Central memory CD4-positive, alpha-beta T cell (primary cell): ENCODE measurements around the gene GALNT18.

Source experiments
- DNase-seq: peaks from one replicate; pipeline ENCODE4 v3.0.0; 2022
- total RNA-seq, 3 experiments: gene quantifications; one replicate each; lab custom pipeline; 2026; lab: John Stamatoyannopoulos, UW

Gene GALNT18
- 0 to 11.1 (median 0.44) reads per million in 3 experiments for total RNA-seq

DNA sequence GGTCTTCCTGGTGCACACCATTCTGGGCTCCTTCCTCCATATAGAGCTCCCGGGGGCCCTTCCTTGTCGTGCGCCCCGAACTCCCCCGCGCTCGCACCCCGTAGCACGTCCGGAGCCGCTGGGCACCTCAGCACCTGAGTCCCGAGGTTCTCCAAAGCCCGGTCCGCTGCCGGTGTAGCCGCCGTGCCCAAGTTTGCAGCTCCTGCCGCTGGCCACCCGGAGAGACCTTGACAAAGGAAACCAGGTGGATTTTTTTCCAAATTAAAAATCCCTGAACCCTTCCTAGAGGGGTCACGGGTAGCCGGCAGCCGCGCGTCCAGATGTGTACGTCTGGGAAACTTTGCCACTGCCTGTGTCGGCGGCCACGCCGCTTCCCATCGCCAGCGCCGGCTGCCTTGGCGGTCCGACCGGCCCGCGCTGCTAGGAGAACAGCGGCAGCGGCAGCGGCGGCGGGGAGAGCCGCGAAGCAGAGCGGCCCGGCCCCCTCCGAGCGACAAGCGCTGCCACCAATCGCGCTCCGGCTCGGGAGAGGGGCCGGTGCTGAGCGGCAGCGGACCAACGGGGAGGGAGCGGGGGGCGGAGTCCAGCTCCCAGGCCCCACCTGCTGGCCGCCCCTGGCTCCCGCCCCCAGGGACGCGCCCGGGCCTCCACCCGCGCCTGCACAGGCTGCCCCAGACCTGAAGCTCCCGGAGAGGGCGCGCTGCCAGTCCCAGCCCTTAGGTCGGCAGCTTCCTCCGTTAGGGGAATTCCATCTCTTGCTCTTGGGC, at the start of gene GALNT18:
Gene GALNT18, minus strand, starts transcription at position 433 of the 767 bp plus-strand sequence.
- peak; percentile 39 for DNase-seq

DNA sequence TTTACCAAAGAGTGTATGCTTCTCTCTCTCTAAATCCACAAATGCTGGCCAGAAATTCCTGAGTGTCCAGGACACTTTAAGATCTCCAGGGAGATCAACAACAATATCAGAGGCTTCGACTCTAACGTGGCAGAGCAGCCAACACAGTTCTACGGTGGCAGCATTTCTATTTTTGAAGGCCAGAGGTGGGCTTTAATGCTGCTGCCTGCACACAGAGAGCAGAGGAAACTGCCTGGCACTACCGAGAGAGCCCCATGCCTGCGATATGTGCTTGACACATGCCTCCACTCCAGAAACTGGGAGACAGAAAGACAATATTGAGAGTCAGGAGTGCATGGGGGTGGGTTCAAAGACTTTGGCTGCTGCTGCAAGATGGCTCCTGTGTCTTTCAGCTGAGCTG, 48.8 kb upstream of the GALNT18 start:
- no peak for DNase-seq

DNA sequence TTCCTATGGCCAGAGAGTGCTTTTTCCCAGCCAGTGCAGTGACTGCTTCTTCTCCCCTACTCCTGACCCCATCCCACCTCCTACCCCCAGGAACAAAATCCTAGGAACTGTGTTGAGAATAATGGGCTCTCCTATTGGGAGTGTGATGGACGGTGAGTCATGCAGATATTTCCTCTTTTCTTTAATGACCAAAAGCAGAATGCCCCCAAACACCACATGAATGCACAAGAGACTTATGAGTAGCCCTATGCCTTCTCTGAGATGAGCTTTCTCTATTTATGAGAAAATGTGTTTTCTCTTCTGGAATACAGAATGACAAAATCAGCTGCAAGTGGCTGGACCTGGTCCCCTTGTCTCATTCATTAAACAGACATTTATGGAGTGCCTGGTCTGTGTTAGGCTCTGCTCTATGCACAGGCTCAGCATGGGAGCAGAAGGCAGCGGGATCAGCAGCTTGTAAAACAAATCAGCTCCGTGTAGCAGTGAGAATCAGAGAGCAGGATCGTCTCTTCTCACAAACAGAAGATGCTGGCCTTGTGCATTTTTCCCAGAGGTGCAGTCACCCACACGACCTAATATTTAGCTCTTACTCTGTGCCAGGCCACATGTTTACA, 47.5 kb upstream of the GALNT18 start:
- no peak for DNase-seq

DNA sequence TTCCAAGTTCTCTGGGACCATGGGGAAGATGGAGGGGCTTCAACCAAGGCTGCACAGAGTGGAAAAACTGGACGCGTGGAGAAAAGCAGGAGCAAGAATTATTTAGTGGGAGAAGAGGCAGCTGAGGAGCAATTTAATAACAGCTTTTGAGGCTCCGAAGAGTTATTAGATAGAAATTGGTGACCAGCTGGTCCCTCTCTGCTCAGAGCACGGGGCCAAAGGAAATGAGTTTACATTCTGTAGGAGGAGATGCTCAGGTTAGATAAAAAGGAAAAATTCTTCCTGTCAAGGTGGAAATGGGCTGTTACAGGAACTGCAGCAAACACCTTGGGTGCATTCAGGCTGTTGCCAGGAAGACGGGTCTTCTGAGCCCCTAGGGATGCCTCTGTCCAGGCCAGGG, 47.0 kb upstream of the GALNT18 start:
- no peak for DNase-seq

DNA sequence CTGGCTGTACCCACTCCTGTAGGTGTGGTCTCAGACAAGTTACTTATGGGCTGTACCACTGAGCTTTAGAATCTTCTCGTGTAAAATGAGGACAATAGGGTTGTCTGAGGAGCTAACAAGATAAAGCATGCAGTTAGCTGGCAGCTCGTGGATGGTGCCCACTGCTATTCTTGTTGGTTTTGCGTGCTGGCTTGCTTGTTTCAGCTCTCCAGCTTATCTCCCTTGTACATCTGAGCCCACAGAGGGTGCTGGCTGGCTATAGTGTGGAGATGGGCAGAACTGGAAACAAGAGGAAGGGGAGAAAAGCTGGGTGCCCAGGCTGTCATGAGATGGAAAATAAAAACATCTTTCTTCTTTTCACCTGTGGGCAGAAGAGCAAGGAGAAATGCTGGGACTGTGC, 46.5 kb upstream of the GALNT18 start:
- no peak for DNase-seq

DNA sequence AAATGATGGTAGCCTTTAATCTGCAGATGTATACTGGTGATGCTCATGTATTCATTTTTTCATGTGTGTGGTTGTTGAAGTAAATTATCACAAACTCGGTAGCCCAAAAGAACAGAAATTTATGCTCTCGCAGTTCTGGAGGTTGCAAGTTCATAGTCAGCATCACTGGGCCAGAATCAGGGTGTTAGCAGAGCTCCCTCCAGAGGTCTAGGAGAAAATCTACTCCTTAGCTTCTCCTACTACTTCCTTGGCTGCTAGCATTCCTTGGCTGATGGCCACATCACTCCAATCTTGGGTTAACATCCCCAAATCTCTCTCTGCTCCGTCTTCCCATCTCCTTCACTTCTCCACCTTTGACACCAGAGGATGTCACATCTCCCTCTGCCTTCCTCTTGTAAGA, 45.3 kb upstream of the GALNT18 start:
- no peak for DNase-seq

DNA sequence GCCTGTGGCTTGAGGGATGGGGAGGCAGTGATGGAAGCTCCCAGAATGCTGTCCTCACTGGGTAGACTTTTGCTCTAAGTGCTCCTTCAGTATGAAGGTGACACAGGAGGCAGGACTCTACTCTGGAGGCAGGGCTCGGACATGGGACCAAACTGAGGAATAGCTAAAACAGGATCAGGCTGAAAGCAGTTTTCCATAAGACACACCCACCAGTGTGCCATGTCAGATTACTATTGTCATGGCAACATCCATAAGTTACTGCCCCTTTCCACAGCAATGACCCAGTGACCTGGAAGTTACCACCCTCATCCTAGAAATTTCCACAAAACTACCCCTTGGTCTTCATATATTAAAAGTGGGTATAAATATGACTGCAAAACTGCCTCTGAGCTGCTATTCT, 43.6 kb upstream of the GALNT18 start:
- DNase-seq, result no peak

DNA sequence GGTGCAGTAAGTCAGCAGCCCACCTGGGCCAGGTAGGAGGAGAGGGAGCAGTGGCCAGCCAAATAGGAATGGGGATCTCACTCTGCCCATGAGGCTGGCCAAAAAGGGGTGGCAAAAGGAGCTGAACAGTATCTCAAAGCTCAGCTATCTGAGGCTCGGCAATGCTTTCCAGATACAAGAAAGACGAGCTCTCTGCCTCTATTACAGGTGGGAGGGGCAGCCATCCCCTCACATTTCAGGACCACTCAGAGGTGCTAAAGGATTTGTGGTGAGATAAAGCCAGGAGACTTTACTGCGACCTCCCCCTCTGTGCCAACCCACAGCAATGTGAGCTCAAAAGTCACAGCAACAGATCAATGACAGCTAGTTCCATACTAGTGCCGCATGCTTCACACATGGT, 42.1 kb upstream of the GALNT18 start:
- DNase-seq, result no peak

DNA sequence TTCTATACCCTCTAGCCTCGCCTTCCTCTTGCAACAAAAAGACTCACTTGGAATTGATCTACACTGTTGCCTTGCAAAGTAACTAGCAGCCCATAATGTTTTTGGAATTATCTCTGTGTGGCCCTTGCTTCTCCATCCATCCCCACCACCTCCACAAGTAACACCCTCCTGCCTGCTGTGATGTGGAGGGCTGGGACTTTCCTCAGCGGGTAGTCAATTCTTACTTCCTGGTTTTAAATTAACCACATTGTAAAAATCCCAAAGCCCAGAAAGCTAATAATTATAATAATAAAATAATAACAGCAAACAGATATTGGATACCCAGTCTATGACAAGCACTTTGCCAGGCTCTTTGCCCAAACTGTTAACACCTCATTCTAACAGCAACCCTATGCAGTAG, 40.8 kb upstream of the GALNT18 start:
- no peak for DNase-seq

DNA sequence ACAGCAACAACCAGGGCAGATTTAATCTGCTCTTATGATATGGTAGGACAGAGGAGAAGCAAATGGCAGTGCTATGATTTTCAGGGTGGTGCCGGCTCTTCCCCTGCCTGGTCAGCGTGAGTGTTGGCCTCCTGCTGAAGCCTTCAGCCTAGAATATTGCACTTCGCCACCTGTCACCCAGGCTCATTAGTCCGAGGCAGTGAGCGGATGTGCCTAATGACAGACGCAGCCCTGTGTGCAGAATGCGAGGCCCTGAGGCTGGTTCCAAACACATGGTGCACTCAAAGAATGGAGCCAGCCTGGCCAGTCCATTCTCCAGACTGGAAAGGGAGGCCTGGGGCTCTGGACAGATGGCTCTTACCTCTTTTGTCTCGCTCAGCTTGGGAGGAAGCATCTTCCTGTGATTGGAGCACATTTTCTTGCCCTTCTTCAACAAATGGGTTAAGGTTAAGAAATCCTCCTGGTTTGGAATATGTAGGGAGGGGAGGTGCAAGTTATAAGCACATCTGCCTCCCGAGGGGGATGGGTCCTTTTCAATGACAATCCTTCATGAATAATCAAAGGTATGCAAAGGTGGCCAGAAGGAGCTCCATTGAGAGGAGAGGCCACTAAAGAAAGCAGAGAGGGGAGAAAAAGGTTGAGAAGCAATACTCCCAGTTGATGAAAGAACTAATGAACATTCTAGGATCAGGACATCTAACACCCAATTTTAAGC, 39.7 kb upstream of the GALNT18 start:
- no peak for DNase-seq

DNA sequence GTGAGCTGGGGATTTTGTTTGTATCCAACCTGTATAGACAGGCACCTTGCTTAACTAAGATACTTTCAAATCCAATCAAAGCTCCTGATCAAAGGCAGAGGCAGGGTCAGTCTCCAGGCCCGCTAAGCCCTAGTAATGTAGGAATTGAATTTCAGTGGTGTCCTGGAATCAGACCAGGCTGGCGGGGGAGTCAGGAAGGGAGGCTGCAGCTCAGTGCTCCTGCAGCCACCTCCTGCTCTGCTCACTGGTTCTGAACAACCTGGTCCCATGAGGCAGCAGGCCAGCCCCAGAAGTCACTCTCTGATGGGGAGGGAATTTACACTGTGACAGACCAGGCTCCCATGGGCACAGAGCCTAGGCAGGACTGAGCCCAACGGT, 38.5 kb upstream of the GALNT18 start:
- DNase-seq, result no peak

DNA sequence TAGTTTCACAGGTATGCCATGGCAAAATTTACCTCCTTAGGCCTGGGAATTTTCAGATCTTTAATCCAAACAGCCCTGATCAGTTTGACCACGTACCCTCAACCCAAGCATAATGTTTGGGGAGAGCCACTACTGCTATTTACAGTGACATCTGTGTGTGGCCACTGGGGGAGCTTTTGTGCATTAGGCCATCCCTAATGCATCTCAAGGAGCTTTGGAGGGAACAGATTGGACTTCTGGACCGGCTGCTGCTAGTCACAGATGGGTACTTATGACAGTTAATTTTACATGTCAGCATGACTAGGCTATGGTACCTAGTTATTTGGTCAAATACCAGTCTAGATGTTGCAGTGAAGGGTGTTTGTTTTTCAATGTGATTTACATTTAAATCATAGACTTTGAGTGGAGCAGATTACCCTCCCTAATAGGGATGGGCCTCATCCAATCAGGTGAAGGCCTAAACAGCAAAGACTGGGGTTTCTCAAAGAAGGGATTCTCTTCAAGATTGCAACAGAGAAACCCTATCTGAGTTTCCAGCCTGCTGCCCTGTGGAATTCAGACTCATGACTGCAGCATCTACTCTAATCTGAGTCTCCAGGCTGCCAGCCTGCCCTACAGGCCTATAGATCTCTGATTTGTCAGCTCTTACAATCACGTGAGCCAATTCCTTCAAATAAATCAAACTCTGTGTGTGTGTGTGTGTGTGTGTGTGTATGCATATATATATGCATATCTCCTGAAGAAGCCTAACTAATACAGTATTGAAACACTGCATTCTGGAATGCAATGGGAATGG, 38.0 kb upstream of the GALNT18 start:
- DNase-seq, result no peak

DNA sequence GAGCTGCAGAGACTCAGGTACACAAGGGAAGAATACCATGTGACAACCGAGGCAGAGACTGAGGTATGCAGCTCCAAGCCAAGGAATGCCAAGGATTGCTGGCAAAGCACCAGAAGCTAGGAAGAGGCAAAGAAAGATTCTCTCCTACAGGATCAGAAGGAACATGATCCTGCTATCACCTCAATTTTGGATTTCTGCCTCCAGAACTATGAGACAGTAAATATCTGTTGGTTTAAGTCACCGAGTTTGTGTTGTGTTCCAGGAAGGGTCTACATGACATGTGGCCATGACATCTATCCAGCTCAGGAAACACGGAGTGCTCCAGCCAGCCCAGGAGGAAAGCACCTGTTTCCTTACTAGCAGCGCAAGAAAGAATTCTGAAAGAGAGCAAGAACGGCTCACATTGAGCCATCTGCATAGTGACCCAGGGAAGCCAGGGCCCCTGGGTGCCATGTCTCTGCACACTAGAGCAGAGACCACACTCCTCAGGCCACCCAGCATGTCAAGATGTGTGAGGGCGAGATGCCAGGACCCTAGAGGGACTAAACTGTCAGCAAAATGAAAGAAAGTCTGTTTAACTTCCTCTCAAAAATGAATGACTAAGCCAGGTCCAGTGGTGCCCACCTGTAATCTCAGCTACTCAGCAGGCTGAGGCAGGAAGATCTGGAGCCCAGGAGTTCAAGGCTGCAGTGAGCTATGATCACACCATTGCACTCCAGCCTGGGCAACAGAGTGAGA, 35.6 kb upstream of the GALNT18 start:
- no peak for DNase-seq

DNA sequence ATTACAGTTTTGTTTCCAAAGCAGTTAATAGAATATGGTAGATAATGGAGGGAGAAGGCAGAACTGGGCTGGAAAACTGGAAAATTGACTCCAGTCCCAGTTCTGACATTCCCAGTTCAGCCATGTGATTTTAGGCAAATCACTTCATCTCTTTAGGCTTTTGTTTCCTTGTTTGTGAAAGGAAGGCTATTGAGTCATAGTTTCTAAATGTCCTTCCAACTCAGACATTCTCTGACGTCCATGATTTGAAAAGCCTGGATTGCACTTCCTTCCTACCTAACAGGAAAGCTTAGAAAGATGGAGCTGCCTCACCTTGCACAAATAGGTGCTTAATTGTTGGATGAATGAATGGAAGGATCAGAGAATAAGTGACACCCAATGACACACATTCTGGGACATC, 19.8 kb upstream of the GALNT18 start:
- no peak for DNase-seq

DNA sequence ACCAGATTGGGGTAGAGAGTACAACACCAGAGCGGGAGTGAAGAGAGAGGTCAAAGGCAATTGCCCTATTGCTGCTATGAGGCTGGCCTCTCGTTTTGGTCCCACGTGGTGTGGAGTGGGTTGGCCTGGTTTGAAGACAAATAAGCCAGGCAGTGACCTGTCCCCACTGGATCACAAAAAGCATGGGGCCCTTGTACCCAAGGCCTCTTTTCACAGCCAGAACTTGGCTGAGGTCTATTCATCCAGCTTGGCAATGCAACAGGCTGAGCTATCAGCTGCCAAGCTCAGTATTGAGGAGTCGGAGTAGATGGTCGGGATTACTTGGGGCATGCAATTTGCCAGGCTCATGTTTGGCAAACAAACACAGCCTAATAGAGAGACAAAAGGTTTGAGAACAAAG, 19.2 kb upstream of the GALNT18 start:
- no peak for DNase-seq

DNA sequence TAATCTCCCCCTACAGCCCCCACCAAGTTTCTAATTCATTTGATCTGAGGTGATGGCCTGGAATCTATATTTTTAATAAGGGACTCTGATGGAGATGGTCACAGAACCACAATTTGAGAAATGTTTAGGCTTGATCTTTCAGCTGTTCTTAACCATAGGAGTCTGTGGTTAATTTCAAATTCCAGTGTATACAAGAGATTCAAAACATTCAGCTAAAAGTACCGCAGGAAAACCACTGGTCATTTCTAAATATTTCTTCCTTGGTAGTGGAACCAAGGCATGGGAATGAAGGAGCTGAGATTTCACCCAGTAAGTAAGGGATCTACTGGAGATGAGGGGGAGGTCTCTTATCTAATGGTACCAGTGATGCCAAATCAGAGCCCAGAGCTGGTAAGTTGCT, 18.3 kb upstream of the GALNT18 start:
- DNase-seq, result no peak

DNA sequence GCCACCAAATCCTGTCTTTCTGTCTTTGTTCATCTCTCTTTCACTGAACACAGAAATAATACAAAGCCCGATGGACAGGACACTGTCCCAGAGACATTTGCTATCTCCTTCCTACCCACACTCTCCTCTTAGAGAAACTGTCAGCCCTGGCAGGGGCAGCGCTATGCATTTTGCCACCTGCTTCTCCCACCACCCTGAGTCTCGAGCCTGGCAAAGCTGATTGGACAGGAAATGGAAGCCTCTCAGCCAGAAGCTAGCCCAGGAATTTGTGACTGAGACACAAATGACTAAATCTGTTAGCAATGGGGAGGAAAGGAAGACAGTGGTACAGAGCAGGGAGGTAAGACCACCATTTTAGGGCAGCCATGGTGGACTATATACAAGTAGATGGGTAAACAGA, 14.9 kb upstream of the GALNT18 start:
- DNase-seq, result no peak

DNA sequence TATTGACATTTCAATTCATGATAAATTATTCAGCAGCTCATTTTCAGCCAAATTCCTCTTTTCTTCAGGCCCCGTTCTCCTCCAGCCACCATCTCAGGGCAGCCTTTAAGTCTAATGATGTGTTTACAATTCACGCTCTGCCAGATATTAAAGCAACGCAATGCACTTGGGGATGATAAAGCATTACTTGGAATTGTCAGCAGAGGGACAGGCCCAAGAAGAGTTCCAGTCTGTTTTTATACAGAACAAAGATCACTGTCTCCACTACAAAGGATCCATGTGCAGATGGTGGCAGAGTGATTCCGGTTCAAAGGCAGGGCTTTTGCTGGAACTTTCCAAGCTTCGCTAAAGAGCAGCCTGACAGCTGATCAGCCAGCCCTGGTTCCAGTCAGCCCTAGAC, 13.6 kb upstream of the GALNT18 start:
- no peak for DNase-seq

DNA sequence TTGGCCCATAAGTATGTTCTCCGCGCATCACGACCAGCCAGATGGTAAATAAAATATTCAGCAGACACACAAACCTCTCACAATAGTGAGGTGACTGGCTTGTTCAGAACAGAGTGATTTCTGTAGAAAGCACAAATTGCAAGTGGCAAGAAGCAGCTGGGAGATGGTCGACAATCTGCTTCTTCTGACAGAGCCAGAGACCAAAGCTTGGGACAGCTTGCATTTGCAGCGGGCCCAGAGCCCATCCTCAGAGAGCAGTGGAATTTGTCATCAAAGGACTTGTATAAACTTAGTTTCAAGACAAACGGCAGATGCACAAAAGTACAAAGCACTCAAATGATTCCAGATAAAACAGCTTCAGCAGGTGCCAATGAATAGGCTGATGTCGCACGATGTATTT, 7.6 kb upstream of the GALNT18 start:
- DNase-seq, result no peak

DNA sequence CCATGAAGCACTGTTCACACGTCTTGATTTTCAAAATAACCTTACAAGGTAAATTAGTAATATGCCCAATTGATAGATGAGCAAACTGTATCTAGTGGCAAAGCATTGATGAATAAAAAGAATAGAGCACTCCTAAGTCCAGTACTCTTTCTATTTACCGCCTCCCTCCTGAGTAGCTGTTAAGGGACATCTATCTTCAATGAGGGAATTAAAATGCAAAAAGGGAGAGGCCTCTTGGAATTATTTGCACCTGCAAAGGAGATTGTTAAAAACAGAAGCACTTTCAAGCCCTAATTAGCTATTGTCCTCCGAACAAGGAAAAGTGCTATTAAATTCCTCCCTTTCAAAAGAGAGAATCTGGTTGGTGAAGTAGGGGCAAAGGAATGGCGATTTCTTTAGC, 6.8 kb upstream of the GALNT18 start:
- DNase-seq, result no peak

DNA sequence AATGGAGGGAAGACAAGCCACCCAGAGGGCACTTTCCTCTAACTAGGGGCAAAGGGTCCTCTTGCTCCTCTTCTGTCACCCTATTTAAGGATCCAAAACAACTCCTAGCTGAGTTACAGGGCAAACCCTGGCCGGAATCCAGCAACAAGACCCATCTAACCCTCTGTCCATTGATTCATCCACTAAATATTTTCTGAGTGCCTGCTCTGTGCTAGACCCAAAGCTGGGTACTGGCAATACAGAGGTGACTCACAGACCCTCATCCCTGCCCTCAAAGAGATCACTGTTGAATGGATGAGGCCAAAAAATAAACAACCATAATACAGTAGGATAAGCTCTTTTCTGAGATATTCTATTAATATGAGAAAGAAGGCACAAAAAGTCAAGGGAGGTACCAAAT, 4.3 kb upstream of the GALNT18 start:
- no peak for DNase-seq

DNA sequence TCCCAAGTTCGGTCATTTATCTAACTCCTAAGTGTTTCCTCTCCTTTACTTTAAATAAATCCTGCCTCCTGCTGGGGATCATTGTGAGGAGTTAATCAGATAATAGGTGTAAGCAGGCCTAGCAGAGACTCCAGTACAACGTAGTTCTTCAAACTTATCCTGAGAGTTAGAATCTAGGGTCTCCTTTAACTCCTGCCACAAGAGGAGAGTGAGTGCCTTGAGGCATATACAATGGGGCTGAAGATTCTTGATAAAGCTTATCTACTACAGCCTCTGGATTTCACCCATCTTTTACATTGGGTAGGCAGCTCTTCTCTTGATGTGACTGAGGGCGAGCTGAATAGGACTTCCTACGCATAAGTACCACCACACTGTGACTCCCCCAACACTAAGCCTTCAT, 3.1 kb upstream of the GALNT18 start:
- no peak for DNase-seq

DNA sequence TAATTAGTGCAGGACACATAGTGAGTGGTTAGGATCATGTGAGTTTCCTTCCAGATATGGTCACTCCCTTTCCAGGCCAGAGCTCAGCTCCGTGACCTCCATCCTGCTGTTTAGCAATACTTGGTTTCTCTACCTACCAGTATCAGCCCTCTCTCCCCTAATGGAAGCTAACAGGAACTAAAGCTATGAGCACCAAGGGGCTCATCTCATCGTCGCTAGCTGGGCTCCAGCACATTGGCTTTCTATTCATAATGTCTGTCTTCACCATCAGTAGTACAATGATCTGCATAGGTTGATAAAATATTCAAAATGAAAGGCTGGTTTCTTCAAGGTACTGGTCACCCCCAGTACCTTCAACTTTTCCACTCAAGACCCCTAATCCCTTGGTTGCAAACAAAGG, 2.4 kb upstream of the GALNT18 start:
- no peak for DNase-seq
